ENCODE measurements around the gene PODN.

Gene PODN

DNA sequence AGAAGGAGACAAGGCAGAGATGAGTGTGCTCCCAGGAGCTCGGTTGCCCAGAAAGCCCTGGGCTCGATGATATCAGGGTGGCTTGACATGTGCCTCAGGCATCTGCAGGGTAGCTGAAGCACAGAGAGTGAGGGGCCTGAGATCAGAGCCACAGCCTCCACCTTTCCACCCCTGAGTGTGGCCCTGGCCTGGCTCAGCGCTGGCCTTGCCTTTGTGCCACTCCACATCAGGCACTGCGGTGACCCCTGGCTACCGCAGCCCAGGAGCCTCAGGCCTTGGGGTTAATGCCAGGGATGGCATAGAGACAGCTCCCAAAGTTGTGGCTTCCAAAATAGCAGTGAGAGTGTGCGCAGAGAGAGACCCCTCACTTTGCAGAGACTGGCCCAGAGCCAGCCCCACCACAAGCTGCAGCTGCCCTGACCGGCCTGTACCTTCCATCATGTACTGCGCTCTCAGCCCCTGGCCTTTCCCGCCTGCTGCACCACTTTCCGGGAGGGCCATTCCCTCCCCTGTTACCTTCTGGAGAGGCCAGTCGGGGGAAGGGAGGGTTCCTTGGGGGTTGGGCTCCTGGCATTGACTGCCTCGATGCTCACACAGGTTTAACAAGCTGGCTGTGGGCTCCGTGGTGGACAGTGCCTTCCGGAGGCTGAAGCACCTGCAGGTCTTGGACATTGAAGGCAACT, 19.5 kb downstream of the PODN start:
- TF ChIP-seq EZH2 (IDR thresholded peaks at IDR 0.05; ENCODE audit: borderline replicate concordance, low read length), result no peak
- no peak for TF ChIP-seq CTCF (IDR thresholded peaks at IDR 0.05; ENCODE audit: low read length)
- no peaks in the 10 kb centered on the region for H3K9me3 ChIP-seq (ENCODE audit: low read length)
- no peaks in the 10 kb centered on the region for H3K4me1 ChIP-seq (ENCODE audit: insufficient read depth, low read length, severe bottlenecking)
- no peaks in the 10 kb centered on the region for H4K20me1 ChIP-seq (ENCODE audit: insufficient read depth, low read length)
- H3K27ac ChIP-seq (ENCODE audit: low read depth, low read length, poor library complexity, severe bottlenecking), result no peak overlapping the region
- H3K4me2 ChIP-seq (ENCODE audit: low read length), result no peak overlapping the region
- no peaks in the 10 kb centered on the region for H3K9me2 ChIP-seq (ENCODE audit: low read depth, low read length)
- H3K27me3 ChIP-seq (ENCODE audit: insufficient read depth, low read length), result peaks cover 4% of the 10 kb centered on the region
- H3K9ac ChIP-seq (ENCODE audit: low read length), result no peak overlapping the region
- H3K4me3 ChIP-seq (ENCODE audit: low read depth, low read length, poor library complexity, severe bottlenecking), result no peak overlapping the region
- no peaks in the 10 kb centered on the region for H3K36me3 ChIP-seq (ENCODE audit: insufficient read depth, low read length)
- H2AFZ ChIP-seq (ENCODE audit: low read length), result no peak overlapping the region
- H3K79me2 ChIP-seq (ENCODE audit: insufficient read depth, low read length), result no peaks in the 10 kb centered on the region
- no peaks in the 10 kb centered on the region for H3F3A ChIP-seq (ENCODE audit: insufficient read depth, low read length)

- H3F3A ChIP-seq (ENCODE audit: insufficient read depth, low read length), result no peaks in the 10 kb centered on the region
- H3K27ac ChIP-seq (ENCODE audit: low read depth, low read length, poor library complexity, severe bottlenecking), result no peak overlapping the region
- no peak for TF ChIP-seq CTCF (IDR thresholded peaks at IDR 0.05; ENCODE audit: low read length)
- no peak for TF ChIP-seq EZH2 (IDR thresholded peaks at IDR 0.05; ENCODE audit: borderline replicate concordance, low read length)
- H3K27me3 ChIP-seq (ENCODE audit: insufficient read depth, low read length), result peaks cover 4% of the 10 kb centered on the region
- no peaks in the 10 kb centered on the region for H3K4me1 ChIP-seq (ENCODE audit: insufficient read depth, low read length, severe bottlenecking)
- H3K4me3 ChIP-seq (ENCODE audit: low read depth, low read length, poor library complexity, severe bottlenecking), result no peak overlapping the region
- H3K79me2 ChIP-seq (ENCODE audit: insufficient read depth, low read length), result no peaks in the 10 kb centered on the region
- H3K36me3 ChIP-seq (ENCODE audit: insufficient read depth, low read length), result no peaks in the 10 kb centered on the region
- no peaks in the 10 kb centered on the region for H3K9me2 ChIP-seq (ENCODE audit: low read depth, low read length)
- no peak overlapping the region for H3K4me2 ChIP-seq (ENCODE audit: low read length)
- no peaks in the 10 kb centered on the region for H3K9me3 ChIP-seq (ENCODE audit: low read length)
- H3K9ac ChIP-seq (ENCODE audit: low read length), result no peak overlapping the region
- H4K20me1 ChIP-seq (ENCODE audit: insufficient read depth, low read length), result no peaks in the 10 kb centered on the region
- no peak overlapping the region for H2AFZ ChIP-seq (ENCODE audit: low read length)
Observed at GRCh38 chr1:53082826-53083455, 20.9 kb downstream of the PODN start.

GRCh38 chr1:53083636-53084588, 21.9 kb downstream of the PODN start:
- Histone ChIP-seq H3K27ac (ENCODE audit: low read depth, low read length, poor library complexity, severe bottlenecking) (no peak overlapping the region), H3K27me3 (ENCODE audit: insufficient read depth, low read length) (peaks cover 4% of the 10 kb centered on the region; the same call in 1 of the 2 replicates)

More at GRCh38 chr1:53083636-53084588, 21.9 kb downstream of the PODN start:
- Histone ChIP-seq H3K9me3 (ENCODE audit: low read length) (no peaks in the 10 kb centered on the region), H3K9ac (ENCODE audit: low read length) (no peak overlapping the region), H3K4me1 (ENCODE audit: insufficient read depth, low read length, severe bottlenecking) (no peaks in the 10 kb centered on the region), H3F3A (ENCODE audit: insufficient read depth, low read length) (no peaks in the 10 kb centered on the region), H2AFZ (ENCODE audit: low read length) (no peak overlapping the region), H4K20me1 (ENCODE audit: insufficient read depth, low read length) (no peaks in the 10 kb centered on the region), H3K36me3 (ENCODE audit: insufficient read depth, low read length) (no peaks in the 10 kb centered on the region), H3K4me2 (ENCODE audit: low read length) (no peak overlapping the region), H3K4me3 (ENCODE audit: low read depth, low read length, poor library complexity, severe bottlenecking) (no peak overlapping the region), H3K79me2 (ENCODE audit: insufficient read depth, low read length) (no peaks in the 10 kb centered on the region), H3K9me2 (ENCODE audit: low read depth, low read length) (no peaks in the 10 kb centered on the region)
- TF ChIP-seq CTCF (IDR thresholded peaks at IDR 0.05; ENCODE audit: low read length), result no peak
- no peak for TF ChIP-seq EZH2 (IDR thresholded peaks at IDR 0.05; ENCODE audit: borderline replicate concordance, low read length)

Data from OCI-LY1 (cell line).